HT1080 (cell line): ENCODE data around the gene PKDREJ. TPM values are rescaled to one million over a fixed set of nuclear protein-coding genes. Genes with fewer than 3 reads are reported as not detected.
"Not testable (repeated sequence)": the region's sequence is repeated elsewhere in the genome, so short reads cannot be mapped to it uniquely, and the experiment has no call there.

Experiments
- DNase-seq: peaks from one replicate; pipeline ENCODE4 v3.0.0-alpha.2; 2015; ENCODE audit warnings: low read depth
- total RNA-seq: library from RNA; depleted of rRNA; stranded (reverse); fragments of >200 nt; shearing (Covaris generic); gene quantifications from 2 replicates; pipeline ENCODE4 v1.2.3, GENCODE V29; 2014

The PKDREJ gene
- total RNA-seq, 1 experiment from 2014 or later = not detected

- DNase-seq = no peak
Observed at GRCh38 chr22:46269564-46269963, 6.4 kb upstream of the PKDREJ start.

GRCh38 chr22:46267431-46268279 lies 4.5 kb upstream of the PKDREJ start, which contains the start of gene TTC38:
TSS of gene TTC38 (plus strand) at chr22:46268008. CDS start at chr22:46268040, 32 bp downstream.
- DNase-seq = peak; percentile 72

- not testable (repeated sequence) for DNase-seq
Observed at GRCh38 chr22:46265627-46266026, 2.5 kb upstream of the PKDREJ start.

- DNase-seq = not testable (repeated sequence)
Observed at GRCh38 chr22:46264520-46264919, 1.4 kb upstream of the PKDREJ start.

- no peak for DNase-seq
Observed at GRCh38 chr22:46262449-46263215, 511 bp downstream of the PKDREJ start.

GRCh38 chr22:46260038-46260437 lies 3.1 kb downstream of the PKDREJ start:
- DNase-seq = no peak

- no peak for DNase-seq
Observed at GRCh38 chr22:46259374-46259773, 3.8 kb downstream of the PKDREJ start.

- DNase-seq = peak; percentile 54
Observed at GRCh38 chr22:46256358-46256958, 6.7 kb downstream of the PKDREJ start.

GRCh38 chr22:46251816-46252380 lies 11.2 kb downstream of the PKDREJ start:
- DNase-seq = no peak

- no peak for DNase-seq
Observed at GRCh38 chr22:46251266-46251665, 11.9 kb downstream of the PKDREJ start.

- no peak for DNase-seq
Observed at GRCh38 chr22:46250783-46251125, 12.4 kb downstream of the PKDREJ start.

- DNase-seq = peak; percentile 87
Observed at GRCh38 chr22:46250035-46250782, 12.9 kb downstream of the PKDREJ start, which contains the start of gene CDPF1. TSS of gene CDPF1 (minus strand) at chr22:46250293. CDS start at chr22:46248284, 2,009 bp downstream.

GRCh38 chr22:46247443-46247975 lies 15.6 kb downstream of the PKDREJ start:
- no peak for DNase-seq

GRCh38 chr22:46246178-46246577 lies 17.0 kb downstream of the PKDREJ start:
- no peak for DNase-seq

- no peak for DNase-seq
Observed at GRCh38 chr22:46245511-46245910, 17.6 kb downstream of the PKDREJ start.

GRCh38 chr22:46244771-46245170 lies 18.4 kb downstream of the PKDREJ start:
- DNase-seq = no peak

GRCh38 chr22:46242076-46242475 lies 21.1 kb downstream of the PKDREJ start:
- DNase-seq = no peak

- DNase-seq = no peak
Observed at GRCh38 chr22:46241396-46242007, 21.6 kb downstream of the PKDREJ start.

- DNase-seq = no peak
Observed at GRCh38 chr22:46240907-46241306, 22.2 kb downstream of the PKDREJ start.

GRCh38 chr22:46240506-46240905 lies 22.6 kb downstream of the PKDREJ start:
- no peak for DNase-seq
